ENCODE results near the gene ABR.

- TF ChIP-seq CTCF (conservative IDR thresholded peaks at IDR 0.05; ENCODE audit: low read length) (no peak), EZH2phosphoT487 (IDR thresholded peaks at IDR 0.05; ENCODE audit: borderline replicate concordance) (no peak)
Measured at GRCh38 chr17:1107777-1108477, 71.9 kb downstream of the ABR start.

Measured in Loucy (cell line).